ENCODE data around the gene IDH1. TPM values are rescaled to one million over a fixed set of nuclear protein-coding genes. Genes with fewer than 3 reads are reported as not detected.
"Not testable (repeated sequence)": the region's sequence is repeated elsewhere in the genome, so short reads cannot be mapped to it uniquely, and the experiment has no call there.

The IDH1 gene
- total RNA-seq, 1 experiment from 2014 or later: 410 TPM

DNA sequence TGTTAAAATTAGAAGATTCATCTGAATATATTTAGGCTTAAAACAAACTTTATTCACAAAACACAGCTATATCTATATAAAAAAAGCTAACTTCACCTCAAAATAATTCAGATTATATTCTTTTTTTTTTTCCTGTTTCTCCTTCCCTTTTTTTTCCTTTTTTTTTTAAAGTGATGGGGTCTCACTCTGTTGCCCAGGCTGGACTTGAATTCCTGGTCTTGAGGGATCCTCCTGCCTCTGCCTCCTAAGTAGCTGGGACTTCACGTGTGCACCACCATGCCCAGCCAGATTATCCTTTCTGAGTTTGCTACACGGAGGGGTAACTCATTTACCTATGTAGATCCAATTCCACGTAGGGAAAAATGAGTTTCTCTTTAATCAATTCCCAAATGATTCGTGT, 3.8 kb downstream of the IDH1 start:
- no peak for DNase-seq
- Histone ChIP-seq H3K4me3 (ENCODE audit: insufficient read depth, low read depth, low read length) (no peak overlapping the region), H3K36me3 (replicated peaks; ENCODE audit: control insufficient read depth, insufficient read depth, low read length) (peaks cover 35% of the 10 kb centered on the region), H3K27me3 (ENCODE audit: control insufficient read depth, insufficient read depth, low read length) (no peaks in the 10 kb centered on the region)

DNA sequence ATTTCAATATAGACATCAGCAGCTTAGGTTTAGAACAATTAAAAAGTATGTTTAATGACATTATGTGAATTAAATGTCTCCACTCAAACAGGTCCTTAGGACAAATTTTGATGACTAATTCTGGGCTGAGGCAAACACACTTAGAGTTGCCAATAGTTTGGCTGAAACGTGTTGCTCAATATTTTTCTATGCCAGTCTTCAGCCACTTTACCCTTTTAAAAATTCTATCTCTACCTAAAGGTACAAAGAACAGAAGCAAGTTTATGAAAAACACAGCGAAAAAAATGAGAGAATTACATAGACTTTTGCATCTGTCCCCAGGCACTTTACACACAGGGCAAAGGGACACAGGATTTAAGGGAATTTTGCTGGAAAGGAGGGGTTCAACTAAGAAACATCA, 4.5 kb downstream of the IDH1 start:
- peaks cover 38% of the 10 kb centered on the region for H3K36me3 ChIP-seq (replicated peaks; ENCODE audit: control insufficient read depth, insufficient read depth, low read length)

DNA sequence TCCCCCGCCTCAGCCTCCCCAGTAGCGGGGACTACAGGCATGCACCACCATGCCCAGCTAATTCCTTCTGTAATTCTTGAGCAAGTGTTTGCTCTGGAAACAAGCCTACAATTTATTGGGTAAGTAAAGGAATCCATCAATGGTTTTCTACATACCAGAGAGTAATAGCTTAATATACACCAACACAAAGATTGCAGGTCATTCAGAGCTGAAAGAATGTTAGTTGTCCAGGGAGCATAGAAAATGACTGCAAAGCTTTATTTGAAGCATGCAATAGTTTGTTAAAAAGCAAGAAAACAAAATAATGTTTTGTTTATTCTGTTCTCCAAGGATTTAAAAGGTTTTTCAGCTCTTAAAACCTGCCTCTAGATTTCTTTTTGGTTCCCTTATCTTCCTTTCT, 5.6 kb downstream of the IDH1 start:
- Histone ChIP-seq H3K4me3 (ENCODE audit: insufficient read depth, low read depth, low read length) (no peak overlapping the region), H3K27me3 (ENCODE audit: control insufficient read depth, insufficient read depth, low read length) (no peaks in the 10 kb centered on the region), H3K36me3 (replicated peaks; ENCODE audit: control insufficient read depth, insufficient read depth, low read length) (peaks cover 43% of the 10 kb centered on the region)
- DNase-seq: no peak

More for the DNA sequence above, 4.5 kb downstream of the IDH1 start:
- Histone ChIP-seq H3K27me3 (ENCODE audit: control insufficient read depth, insufficient read depth, low read length) (no peaks in the 10 kb centered on the region), H3K4me3 (ENCODE audit: insufficient read depth, low read depth, low read length) (no peak overlapping the region)
- DNase-seq: no peak

DNA sequence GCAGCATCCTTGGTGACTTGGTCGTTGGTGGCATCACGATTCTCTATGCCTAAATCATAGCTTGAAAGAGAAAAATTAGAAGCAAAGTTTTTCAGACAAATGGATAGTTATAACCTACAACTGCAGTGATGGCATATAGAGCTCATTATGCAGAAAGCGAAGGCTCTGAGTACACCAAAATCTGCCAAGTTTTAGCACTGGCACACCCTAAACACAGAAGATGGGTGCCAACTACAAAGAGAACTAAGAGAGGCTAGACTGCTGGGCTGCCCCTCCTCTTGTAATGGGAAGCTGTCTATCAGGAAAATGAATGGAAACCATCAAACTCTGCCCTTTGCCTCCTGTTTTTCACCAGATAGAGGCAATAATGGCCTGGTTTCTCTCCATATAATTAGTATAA, 6.3 kb downstream of the IDH1 start:
- H3K4me3 ChIP-seq (ENCODE audit: insufficient read depth, low read depth, low read length): no peak overlapping the region
- no peaks in the 10 kb centered on the region for H3K27me3 ChIP-seq (ENCODE audit: control insufficient read depth, insufficient read depth, low read length)
- H3K36me3 ChIP-seq (replicated peaks; ENCODE audit: control insufficient read depth, insufficient read depth, low read length): peaks cover 47% of the 10 kb centered on the region
- no peak for DNase-seq

DNA sequence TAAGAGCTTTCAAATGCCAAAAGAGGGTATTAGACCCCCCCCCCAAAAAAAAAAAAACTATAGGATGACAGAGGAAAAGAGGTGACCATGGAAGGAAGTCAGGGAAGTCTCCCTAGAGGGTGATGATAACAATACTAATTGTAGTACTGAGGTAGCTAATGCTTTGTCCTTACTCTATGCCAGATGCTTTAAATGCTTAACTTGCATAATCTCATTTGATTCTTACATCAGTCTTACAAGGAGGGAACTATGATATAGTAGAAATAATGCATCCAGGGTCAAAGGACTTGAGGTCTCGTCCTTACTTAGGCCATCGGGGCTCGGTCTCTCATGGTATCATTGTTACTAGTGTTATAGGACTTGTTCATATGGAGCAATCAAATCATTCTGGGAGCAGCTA, 9.1 kb downstream of the IDH1 start:
- H3K36me3 ChIP-seq (replicated peaks; ENCODE audit: control insufficient read depth, insufficient read depth, low read length): peaks cover 42% of the 10 kb centered on the region
- H3K27me3 ChIP-seq (ENCODE audit: control insufficient read depth, insufficient read depth, low read length): no peaks in the 10 kb centered on the region
- DNase-seq: no peak
- H3K4me3 ChIP-seq (ENCODE audit: insufficient read depth, low read depth, low read length): no peak overlapping the region

DNA sequence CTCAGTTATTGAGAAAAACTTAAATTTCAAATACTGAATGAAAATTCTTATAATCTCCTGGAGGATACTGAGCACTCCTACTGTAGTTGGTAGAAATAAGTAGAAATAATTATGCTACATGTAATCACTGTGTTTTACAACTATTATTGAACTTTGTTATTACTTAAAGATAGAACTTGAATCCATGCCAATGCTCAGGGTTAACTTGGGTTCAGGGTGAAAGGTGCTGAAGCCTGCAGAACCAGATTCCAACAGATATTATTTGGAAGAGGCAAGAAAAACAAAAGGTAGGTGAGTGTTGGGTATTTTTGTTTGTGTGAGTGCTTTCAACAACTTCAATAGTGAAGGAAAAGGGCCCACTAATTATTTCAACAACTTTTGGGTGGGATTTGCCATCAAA, 10.4 kb downstream of the IDH1 start:
- Histone ChIP-seq H3K4me3 (ENCODE audit: insufficient read depth, low read depth, low read length) (no peak overlapping the region), H3K27me3 (ENCODE audit: control insufficient read depth, insufficient read depth, low read length) (no peaks in the 10 kb centered on the region), H3K36me3 (replicated peaks; ENCODE audit: control insufficient read depth, insufficient read depth, low read length) (peaks cover 46% of the 10 kb centered on the region)
- no peak for DNase-seq

DNA sequence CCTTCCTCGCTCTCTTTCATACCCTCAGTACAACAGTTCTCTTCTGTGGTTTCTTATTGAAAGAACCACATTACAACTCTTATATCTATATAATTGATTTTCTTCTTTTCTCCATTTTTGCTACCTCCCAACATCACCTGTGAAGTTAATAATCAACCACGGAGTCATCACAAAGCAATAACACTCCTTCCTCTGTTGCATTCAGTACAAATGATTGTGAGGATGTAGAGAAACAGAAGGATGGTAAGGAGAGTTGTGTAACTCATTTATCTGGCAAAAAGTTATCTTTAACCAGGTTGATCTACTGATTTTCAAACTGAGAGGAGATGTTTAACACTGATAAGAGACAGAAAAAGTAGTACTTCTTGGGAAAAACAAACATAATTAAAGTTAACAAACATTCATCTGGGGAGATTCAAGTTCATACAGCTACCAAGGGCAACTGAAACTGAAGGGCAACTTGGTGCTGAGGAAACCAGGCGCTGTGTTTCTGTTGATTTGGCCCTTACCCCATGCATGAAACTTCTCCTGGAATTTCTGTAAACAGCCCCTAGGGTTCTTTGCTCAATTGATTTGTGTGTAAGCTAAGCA, 14.2 kb downstream of the IDH1 start:
- Histone ChIP-seq H3K36me3 (replicated peaks; ENCODE audit: control insufficient read depth, insufficient read depth, low read length) (peaks cover 42% of the 10 kb centered on the region), H3K4me3 (ENCODE audit: insufficient read depth, low read depth, low read length) (no peak overlapping the region), H3K27me3 (ENCODE audit: control insufficient read depth, insufficient read depth, low read length) (no peaks in the 10 kb centered on the region)
- DNase-seq: no peak

DNA sequence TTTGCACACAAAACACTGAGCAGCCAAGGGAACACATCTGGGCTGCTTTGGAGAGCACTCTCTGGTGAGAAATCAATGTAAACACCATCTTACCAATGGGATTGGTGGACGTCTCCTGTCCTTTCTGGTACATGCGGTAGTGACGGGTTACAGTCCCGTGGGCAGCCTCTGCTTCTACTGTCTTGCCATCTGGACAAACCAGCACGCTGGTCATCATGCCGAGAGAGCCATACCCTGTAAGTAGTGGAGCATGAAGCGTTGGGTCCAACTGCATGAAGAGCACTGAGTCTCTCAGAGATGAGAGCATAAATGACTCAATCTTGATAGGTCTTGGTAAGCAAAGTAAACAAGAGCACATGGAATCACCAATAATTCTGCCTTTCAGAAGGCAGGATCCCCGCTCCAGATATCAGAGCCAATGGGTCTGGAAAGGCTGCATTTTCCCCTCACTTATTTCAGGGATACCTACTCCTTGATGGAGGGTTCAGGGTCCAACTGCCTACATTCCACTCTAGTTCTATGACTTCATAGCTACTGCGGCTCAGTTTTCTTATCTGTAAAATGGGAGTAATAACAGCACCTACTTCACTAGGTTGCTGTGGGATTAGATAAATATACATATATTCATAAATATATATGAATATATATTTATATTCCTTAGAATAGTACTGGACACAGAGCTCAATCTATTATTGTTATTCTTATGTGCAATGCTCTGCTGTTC, 14.9 kb downstream of the IDH1 start:
- Histone ChIP-seq H3K27me3 (ENCODE audit: control insufficient read depth, insufficient read depth, low read length) (no peaks in the 10 kb centered on the region), H3K36me3 (replicated peaks; ENCODE audit: control insufficient read depth, insufficient read depth, low read length) (peaks cover 40% of the 10 kb centered on the region), H3K4me3 (ENCODE audit: insufficient read depth, low read depth, low read length) (no peak overlapping the region)
- DNase-seq: no peak

DNA sequence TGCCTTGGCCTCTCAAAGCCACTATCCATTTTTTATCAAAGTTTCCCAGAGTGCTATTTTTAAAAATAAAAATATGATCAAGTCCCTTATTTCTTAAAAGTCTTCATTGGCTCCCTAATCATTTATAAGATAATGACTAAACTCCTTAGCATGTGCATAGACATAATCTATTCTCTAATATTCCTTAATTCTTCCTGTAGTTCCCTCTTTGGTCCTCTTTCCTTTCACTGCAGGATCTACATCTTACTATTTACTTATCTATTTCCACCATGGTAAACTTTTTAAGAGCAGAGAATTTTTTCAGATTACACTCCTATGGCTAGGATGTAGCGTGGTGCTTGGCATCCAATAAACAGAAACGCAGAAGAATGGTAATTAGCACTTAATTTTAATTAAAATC, 19.0 kb downstream of the IDH1 start:
- no peak for DNase-seq
- Histone ChIP-seq H3K36me3 (replicated peaks; ENCODE audit: control insufficient read depth, insufficient read depth, low read length) (peaks cover 23% of the 10 kb centered on the region), H3K27me3 (ENCODE audit: control insufficient read depth, insufficient read depth, low read length) (no peaks in the 10 kb centered on the region), H3K4me3 (ENCODE audit: insufficient read depth, low read depth, low read length) (no peak overlapping the region)

DNA sequence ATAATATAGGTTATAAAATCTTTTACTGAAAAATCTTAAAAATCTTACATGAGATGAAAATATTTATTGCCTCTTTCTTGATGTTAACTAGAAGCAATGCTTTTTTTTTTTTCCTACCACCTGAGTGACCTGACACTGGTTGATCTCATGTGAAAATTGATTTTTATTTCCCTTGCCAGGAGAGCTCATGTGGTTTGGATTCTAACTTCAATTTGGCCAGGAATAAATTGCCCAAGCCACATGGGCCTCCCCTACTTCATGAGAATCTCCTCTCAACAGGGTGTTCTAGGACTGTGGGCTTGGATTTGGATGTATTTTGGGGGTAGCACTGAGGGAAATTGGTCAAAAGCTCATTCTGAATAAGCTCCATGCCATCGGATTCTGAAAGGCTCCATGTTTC, 20.1 kb downstream of the IDH1 start:
- no peak overlapping the region for H3K4me3 ChIP-seq (ENCODE audit: insufficient read depth, low read depth, low read length)
- no peak for DNase-seq
- no peaks in the 10 kb centered on the region for H3K27me3 ChIP-seq (ENCODE audit: control insufficient read depth, insufficient read depth, low read length)
- peaks cover 16% of the 10 kb centered on the region for H3K36me3 ChIP-seq (replicated peaks; ENCODE audit: control insufficient read depth, insufficient read depth, low read length)

DNA sequence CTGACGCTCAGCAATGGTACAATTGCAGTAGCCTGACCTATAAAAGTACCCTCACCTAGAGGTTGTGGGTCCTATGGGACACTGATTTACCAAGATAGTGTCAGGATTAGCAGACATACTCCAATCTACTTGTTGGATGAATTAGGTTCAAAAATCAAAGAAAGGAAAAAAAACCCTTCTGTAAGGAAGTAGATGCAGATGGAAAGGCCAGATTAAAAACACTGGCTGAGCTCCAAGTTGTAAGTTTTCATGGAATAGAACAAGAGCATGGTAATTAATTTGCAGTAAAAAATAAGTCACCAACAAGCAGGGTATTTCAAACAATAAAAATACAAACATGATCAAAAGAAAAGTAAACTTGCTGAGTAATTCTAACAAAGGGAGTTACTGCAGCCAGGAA, 26.4 kb downstream of the IDH1 start:
- no peak overlapping the region for H3K4me3 ChIP-seq (ENCODE audit: insufficient read depth, low read depth, low read length)
- DNase-seq: no peak
- no peaks in the 10 kb centered on the region for H3K27me3 ChIP-seq (ENCODE audit: control insufficient read depth, insufficient read depth, low read length)
- no peaks in the 10 kb centered on the region for H3K36me3 ChIP-seq (replicated peaks; ENCODE audit: control insufficient read depth, insufficient read depth, low read length)

DNA sequence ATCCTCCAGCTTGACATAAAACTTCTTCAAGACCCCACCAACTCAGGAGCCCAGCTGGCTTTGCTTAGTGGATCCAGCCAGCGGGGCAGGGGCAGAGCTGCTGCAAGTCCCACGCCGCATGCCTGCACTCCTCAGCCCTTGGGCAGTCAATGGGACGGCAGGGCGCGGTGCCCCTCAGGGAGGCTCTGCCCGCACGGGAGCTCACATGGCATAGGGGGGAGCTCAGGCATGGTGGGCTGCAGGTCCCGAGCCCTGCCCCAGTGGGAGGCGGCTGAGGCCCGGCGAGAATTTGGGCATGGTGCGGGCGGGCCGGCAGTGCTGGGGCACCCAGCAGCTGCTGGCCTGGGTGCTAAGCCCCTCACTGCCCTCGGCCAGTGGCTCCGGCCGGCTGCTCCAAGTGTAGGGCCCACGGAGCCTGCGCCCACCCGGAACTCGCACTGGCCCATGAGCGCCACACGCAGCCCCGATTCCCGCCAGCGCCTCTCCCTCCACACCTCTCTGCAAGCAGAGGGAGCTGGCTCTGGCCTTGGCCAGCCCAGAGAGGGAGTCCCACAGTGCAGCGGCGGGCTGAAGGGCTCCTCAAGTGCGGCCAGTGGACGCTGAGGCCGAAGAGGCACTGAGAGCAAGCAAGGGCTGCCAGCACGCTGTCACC, 27.2 kb downstream of the IDH1 start:
- no peak overlapping the region for H3K4me3 ChIP-seq (ENCODE audit: insufficient read depth, low read depth, low read length)
- no peak for DNase-seq
- H3K36me3 ChIP-seq (replicated peaks; ENCODE audit: control insufficient read depth, insufficient read depth, low read length): no peaks in the 10 kb centered on the region
- no peaks in the 10 kb centered on the region for H3K27me3 ChIP-seq (ENCODE audit: control insufficient read depth, insufficient read depth, low read length)

DNA sequence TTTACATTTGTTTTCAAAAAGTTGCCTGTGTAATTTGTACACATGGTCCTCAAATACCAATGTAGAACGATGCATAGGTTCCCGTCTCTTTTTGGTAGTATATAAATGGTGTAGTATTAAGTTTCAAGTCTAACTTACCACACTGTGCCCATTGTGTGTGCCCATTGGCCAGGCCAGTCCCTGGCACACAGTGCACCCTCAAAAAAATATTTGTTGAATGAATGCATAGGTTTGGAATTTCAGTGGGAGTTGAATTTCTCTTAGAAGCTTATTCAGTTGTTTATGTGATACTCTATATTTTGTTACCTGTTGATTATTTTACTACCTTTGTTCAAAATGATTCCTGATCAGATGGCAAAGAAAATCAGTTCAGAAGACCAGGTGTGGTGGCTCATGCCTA, 30.1 kb downstream of the IDH1 start:
- H3K27me3 ChIP-seq (ENCODE audit: control insufficient read depth, insufficient read depth, low read length): no peaks in the 10 kb centered on the region
- H3K4me3 ChIP-seq (ENCODE audit: insufficient read depth, low read depth, low read length): no peak overlapping the region
- no peak for DNase-seq
- no peaks in the 10 kb centered on the region for H3K36me3 ChIP-seq (replicated peaks; ENCODE audit: control insufficient read depth, insufficient read depth, low read length)

DNA sequence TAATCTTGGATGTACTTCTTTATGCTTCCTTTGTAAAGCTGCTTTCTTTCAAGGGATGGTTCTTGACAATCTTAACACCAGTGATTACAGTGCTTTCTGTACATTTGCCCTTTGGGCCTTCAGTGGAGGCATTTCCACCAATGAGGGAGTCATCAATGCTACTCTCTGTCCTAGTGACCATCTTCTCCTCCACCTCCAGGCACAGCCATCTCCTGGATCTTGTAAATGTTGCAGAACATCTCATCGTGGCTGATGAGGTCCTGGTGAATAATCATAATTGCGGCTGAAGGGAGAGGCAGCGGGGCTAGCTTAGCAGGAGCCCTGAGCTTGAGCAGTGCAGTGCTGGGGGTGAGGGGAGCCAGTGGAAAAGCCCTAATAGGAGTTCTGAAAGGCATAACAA, 32.5 kb downstream of the IDH1 start:
- Histone ChIP-seq H3K4me3 (ENCODE audit: insufficient read depth, low read depth, low read length) (no peak overlapping the region), H3K36me3 (replicated peaks; ENCODE audit: control insufficient read depth, insufficient read depth, low read length) (no peaks in the 10 kb centered on the region), H3K27me3 (ENCODE audit: control insufficient read depth, insufficient read depth, low read length) (no peaks in the 10 kb centered on the region)
- DNase-seq: no peak

DNA sequence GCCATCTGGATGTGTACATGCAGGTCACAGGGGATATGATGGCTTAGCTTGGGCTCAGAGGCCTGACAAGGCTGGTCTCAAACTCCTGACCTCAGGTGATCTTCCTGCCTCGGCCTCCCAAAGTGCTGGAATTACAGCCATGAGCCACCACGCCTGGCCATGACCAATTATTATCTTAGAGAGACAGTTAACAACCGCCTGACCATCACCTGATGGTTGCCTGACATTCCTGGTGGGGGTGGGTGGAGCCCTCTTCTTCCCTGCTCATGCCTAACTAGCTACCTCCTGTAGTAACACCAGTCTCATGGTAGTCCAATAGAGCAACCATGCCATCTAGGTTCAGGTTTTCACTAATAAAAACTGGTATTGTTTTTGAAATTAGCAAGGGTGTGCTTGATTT, 33.0 kb downstream of the IDH1 start:
- H3K4me3 ChIP-seq (ENCODE audit: insufficient read depth, low read depth, low read length); DNase-seq; H3K27me3 ChIP-seq (ENCODE audit: control insufficient read depth, insufficient read depth, low read length); H3K36me3 ChIP-seq (replicated peaks; ENCODE audit: control insufficient read depth, insufficient read depth, low read length): not testable (repeated sequence)
